Adrenal gland (tissue), 5 donors: ENCODE data around the gene IRX6.

Experiments
- POLR2A ChIP-seq, 2 donors: fragments of 450-650 bp; IDR thresholded peaks; one replicate each; pipeline ENCODE4 v1.6.1; 2017; ENCODE audit warnings: antibody characterized with exemption in 2 of 2, mild to moderate bottlenecking in 2 of 2, moderate library complexity in 1 of 2
- TF ChIP-seq, protein P1 (sequence below), 6 experiments: fragments of 450-650 bp in 4 of 6; fragments of 200-600 bp in 2 of 6; sonication (generic) in 1 of 6; IDR thresholded peaks; 1 replicate in 5 of 6; 2 replicates in 1 of 6; pipeline versions ENCODE4 v1.5.1 to v1.8.0; 2016 to 2021; ENCODE audit warnings: antibody characterized with exemption in 6 of 6, mild to moderate bottlenecking in 2 of 6, moderate library complexity in 1 of 6
- donor health status: DM: no; HTN: no; CAD: no.

- TF ChIP-seq, protein P1, sequence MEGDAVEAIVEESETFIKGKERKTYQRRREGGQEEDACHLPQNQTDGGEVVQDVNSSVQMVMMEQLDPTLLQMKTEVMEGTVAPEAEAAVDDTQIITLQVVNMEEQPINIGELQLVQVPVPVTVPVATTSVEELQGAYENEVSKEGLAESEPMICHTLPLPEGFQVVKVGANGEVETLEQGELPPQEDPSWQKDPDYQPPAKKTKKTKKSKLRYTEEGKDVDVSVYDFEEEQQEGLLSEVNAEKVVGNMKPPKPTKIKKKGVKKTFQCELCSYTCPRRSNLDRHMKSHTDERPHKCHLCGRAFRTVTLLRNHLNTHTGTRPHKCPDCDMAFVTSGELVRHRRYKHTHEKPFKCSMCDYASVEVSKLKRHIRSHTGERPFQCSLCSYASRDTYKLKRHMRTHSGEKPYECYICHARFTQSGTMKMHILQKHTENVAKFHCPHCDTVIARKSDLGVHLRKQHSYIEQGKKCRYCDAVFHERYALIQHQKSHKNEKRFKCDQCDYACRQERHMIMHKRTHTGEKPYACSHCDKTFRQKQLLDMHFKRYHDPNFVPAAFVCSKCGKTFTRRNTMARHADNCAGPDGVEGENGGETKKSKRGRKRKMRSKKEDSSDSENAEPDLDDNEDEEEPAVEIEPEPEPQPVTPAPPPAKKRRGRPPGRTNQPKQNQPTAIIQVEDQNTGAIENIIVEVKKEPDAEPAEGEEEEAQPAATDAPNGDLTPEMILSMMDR (IDR thresholded peaks at IDR 0.05) = no peak
- TF ChIP-seq POLR2A (IDR thresholded peaks at IDR 0.05) = no peak
Observed at GRCh38 chr16:55364811-55365210, 40.8 kb downstream of the IRX6 start.
